Adipocyte (in vitro differentiated cells): ENCODE measurements around the gene IGFN1.
"Not testable (repeated sequence)": the region's sequence is repeated elsewhere in the genome, so short reads cannot be mapped to it uniquely, and the experiment has no call there.

ENCODE experiments used
- DNase-seq: peaks from one replicate; pipeline ENCODE4 v3.0.0-alpha.2; 2015; ENCODE audit warnings: low read depth
- H3K27me3 ChIP-seq: replicated peaks from 2 replicates; pipeline ENCODE4 v1.7.0; 2013; ENCODE audit warnings: mild to moderate bottlenecking, low read length, moderate library complexity; ENCODE audit not compliant: control insufficient read depth, insufficient read depth
- H3K36me3 ChIP-seq: 2 replicates; pipeline ENCODE4 v1.7.0; 2013; ENCODE audit warnings: low read length, mild to moderate bottlenecking, moderate library complexity; ENCODE audit not compliant: control insufficient read depth, insufficient read depth, severe bottlenecking
- H3K4me1 ChIP-seq: 2 replicates; pipeline ENCODE4 v1.7.0; 2013; ENCODE audit warnings: mild to moderate bottlenecking, low read length, moderate library complexity; ENCODE audit not compliant: control insufficient read depth, insufficient read depth
- H3K4me3 ChIP-seq: 2 replicates; pipeline ENCODE4 v1.7.0; 2013; ENCODE audit warnings: mild to moderate bottlenecking, low read length, moderate library complexity
- H3K9ac ChIP-seq: 2 replicates; pipeline ENCODE4 v1.7.0; 2013; ENCODE audit warnings: mild to moderate bottlenecking, low read length, moderate library complexity
- H3K9me3 ChIP-seq: 2 replicates; pipeline ENCODE4 v1.7.0; 2013; ENCODE audit warnings: mild to moderate bottlenecking, low read length, moderate library complexity; ENCODE audit not compliant: control insufficient read depth

Gene IGFN1

GRCh38 chr1:201147396-201148015, 43.1 kb upstream of the IGFN1 start:
- Histone ChIP-seq H3K9ac (no peak overlapping the region), H3K4me1 (peaks cover 9% of the 10 kb centered on the region), H3K36me3 (peaks cover 61% of the 10 kb centered on the region), H3K9me3 (no peaks in the 10 kb centered on the region), H3K27me3 (no peaks in the 10 kb centered on the region), H3K4me3 (no peak overlapping the region)
- DNase-seq, result no peak

GRCh38 chr1:201149400-201149799, 41.2 kb upstream of the IGFN1 start:
- DNase-seq, result peak; percentile 44
- Histone ChIP-seq H3K4me1 (peaks cover 7% of the 10 kb centered on the region), H3K4me3 (no peak overlapping the region), H3K9me3 (no peaks in the 10 kb centered on the region), H3K36me3 (peaks cover 51% of the 10 kb centered on the region), H3K9ac (no peak overlapping the region), H3K27me3 (no peaks in the 10 kb centered on the region)

- Histone ChIP-seq H3K36me3 (peaks cover 17% of the 10 kb centered on the region), H3K9ac (peak overlapping the region; percentile 76), H3K4me1 (peaks cover 7% of the 10 kb centered on the region), H3K27me3 (peaks cover 8% of the 10 kb centered on the region), H3K4me3 (peak overlapping the region; percentile 85), H3K9me3 (no peaks in the 10 kb centered on the region)
- DNase-seq, result no peak
These were observed 36.9 kb upstream of the IGFN1 start for GRCh38 chr1:201153474-201154388.

- H3K27me3 ChIP-seq, result peaks cover 13% of the 10 kb centered on the region
- H3K4me1 ChIP-seq, result peaks cover 7% of the 10 kb centered on the region
- peak within 1 kb of the TSS; percentile 85 for H3K4me3 ChIP-seq
- no peaks in the 10 kb centered on the region for H3K9me3 ChIP-seq
- peaks cover 14% of the 10 kb centered on the region for H3K36me3 ChIP-seq
- peak; percentile 98 for DNase-seq
- peak within 1 kb of the TSS; percentile 76 for H3K9ac ChIP-seq
These were observed 36.0 kb upstream of the IGFN1 start, which contains the start of gene TMEM9 for GRCh38 chr1:201154389-201155165. Gene TMEM9 (minus strand): TSS chr1:201154474. CDS start chr1:201153923, 551 bp downstream.

GRCh38 chr1:201155354-201155753, 35.3 kb upstream of the IGFN1 start:
- H3K27me3 ChIP-seq, result peaks cover 13% of the 10 kb centered on the region
- no peak overlapping the region for H3K9ac ChIP-seq
- peaks cover 7% of the 10 kb centered on the region for H3K4me1 ChIP-seq
- no peak overlapping the region for H3K4me3 ChIP-seq
- H3K36me3 ChIP-seq, result peaks cover 8% of the 10 kb centered on the region
- no peaks in the 10 kb centered on the region for H3K9me3 ChIP-seq
- DNase-seq, result no peak

GRCh38 chr1:201156346-201156745, 34.3 kb upstream of the IGFN1 start:
- Histone ChIP-seq H3K9ac (no peak overlapping the region), H3K4me3 (no peak overlapping the region), H3K9me3 (no peaks in the 10 kb centered on the region), H3K4me1 (peaks cover 7% of the 10 kb centered on the region), H3K27me3 (peaks cover 17% of the 10 kb centered on the region), H3K36me3 (no peaks in the 10 kb centered on the region)
- no peak for DNase-seq

GRCh38 chr1:201156819-201157218, 33.8 kb upstream of the IGFN1 start:
- no peaks in the 10 kb centered on the region for H3K36me3 ChIP-seq
- peaks cover 7% of the 10 kb centered on the region for H3K4me1 ChIP-seq
- H3K9me3 ChIP-seq, result no peaks in the 10 kb centered on the region
- no peak overlapping the region for H3K4me3 ChIP-seq
- H3K27me3 ChIP-seq, result peaks cover 17% of the 10 kb centered on the region
- no peak for DNase-seq
- no peak overlapping the region for H3K9ac ChIP-seq

GRCh38 chr1:201157949-201158348, 32.7 kb upstream of the IGFN1 start:
- Histone ChIP-seq H3K4me1 (peaks cover 7% of the 10 kb centered on the region), H3K9ac (no peak overlapping the region), H3K4me3 (no peak overlapping the region), H3K9me3 (no peaks in the 10 kb centered on the region), H3K27me3 (peaks cover 17% of the 10 kb centered on the region), H3K36me3 (no peaks in the 10 kb centered on the region)
- DNase-seq, result no peak

GRCh38 chr1:201163036-201163435, 27.6 kb upstream of the IGFN1 start:
- H3K9me3 ChIP-seq, H3K36me3 ChIP-seq, H3K4me3 ChIP-seq, H3K9ac ChIP-seq, DNase-seq, H3K4me1 ChIP-seq: not testable (repeated sequence)
- peaks cover 15% of the 10 kb centered on the region for H3K27me3 ChIP-seq

- H3K27me3 ChIP-seq, result peaks cover 14% of the 10 kb centered on the region
- H3K9ac ChIP-seq, result no peak overlapping the region
- no peaks in the 10 kb centered on the region for H3K4me1 ChIP-seq
- H3K36me3 ChIP-seq, result no peaks in the 10 kb centered on the region
- H3K9me3 ChIP-seq, result no peaks in the 10 kb centered on the region
- no peak for DNase-seq
- no peak overlapping the region for H3K4me3 ChIP-seq
These were observed 26.9 kb upstream of the IGFN1 start for GRCh38 chr1:201163707-201164106.

- Histone ChIP-seq H3K36me3 (no peaks in the 10 kb centered on the region), H3K4me1 (peaks cover under 1% of the 10 kb centered on the region), H3K9ac (no peak overlapping the region), H3K9me3 (no peaks in the 10 kb centered on the region), H3K27me3 (peaks cover 9% of the 10 kb centered on the region), H3K4me3 (no peak overlapping the region)
- DNase-seq, result no peak
These were observed 26.0 kb upstream of the IGFN1 start for GRCh38 chr1:201164645-201165044.
